A673 (cell line): ENCODE measurements around the gene STT3B.

Source experiments
- EZH2 ChIP-seq: fragments of 200-600 bp; sonication (generic); IDR thresholded peaks from 2 replicates; pipeline ENCODE4 v1.6.1; 2017; ENCODE audit warnings: borderline replicate concordance, low read depth, mild to moderate bottlenecking, mixed read lengths, antibody characterized with exemption, low read length; ENCODE audit not compliant: poor library complexity, severe bottlenecking
- TF ChIP-seq, protein P1 (sequence below): fragments of 300-800, 200-600 bp; sonication (generic); conservative IDR thresholded peaks from 2 replicates; pipeline ENCODE4 v1.5.1; 2017; ENCODE audit warnings: low read depth, mild to moderate bottlenecking, antibody characterized with exemption, low read length, moderate library complexity, mixed read lengths

DNA sequence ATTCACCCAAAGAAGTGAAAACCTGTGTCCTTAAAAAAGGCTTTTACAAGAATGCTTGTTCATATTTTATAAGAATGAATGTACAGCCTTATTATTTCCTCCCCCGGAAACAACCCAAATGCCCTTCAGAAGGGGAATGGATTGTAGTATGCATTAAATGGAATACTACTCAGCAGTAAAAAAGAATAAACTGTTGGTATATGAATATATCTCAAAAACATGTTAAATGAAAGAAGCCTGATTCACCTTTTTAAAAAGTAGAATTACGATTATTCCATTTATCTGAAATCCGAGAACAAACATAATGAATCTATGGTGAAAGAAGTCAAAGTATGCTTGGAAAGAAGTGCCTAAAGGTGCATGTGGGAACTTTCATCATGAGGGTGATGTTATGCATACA is 20.5 kb downstream of the STT3B start:
- TF ChIP-seq, protein P1, sequence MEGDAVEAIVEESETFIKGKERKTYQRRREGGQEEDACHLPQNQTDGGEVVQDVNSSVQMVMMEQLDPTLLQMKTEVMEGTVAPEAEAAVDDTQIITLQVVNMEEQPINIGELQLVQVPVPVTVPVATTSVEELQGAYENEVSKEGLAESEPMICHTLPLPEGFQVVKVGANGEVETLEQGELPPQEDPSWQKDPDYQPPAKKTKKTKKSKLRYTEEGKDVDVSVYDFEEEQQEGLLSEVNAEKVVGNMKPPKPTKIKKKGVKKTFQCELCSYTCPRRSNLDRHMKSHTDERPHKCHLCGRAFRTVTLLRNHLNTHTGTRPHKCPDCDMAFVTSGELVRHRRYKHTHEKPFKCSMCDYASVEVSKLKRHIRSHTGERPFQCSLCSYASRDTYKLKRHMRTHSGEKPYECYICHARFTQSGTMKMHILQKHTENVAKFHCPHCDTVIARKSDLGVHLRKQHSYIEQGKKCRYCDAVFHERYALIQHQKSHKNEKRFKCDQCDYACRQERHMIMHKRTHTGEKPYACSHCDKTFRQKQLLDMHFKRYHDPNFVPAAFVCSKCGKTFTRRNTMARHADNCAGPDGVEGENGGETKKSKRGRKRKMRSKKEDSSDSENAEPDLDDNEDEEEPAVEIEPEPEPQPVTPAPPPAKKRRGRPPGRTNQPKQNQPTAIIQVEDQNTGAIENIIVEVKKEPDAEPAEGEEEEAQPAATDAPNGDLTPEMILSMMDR = no peak
- TF ChIP-seq EZH2 = no peak
